Activated B cell treated with CpG ODN at 0.5 μM for 24 hours (primary cell): Measurements from ENCODE around the gene SERF2. TPM values are rescaled to one million over a fixed set of nuclear protein-coding genes. Genes with fewer than 3 reads are reported as not detected.
"Not testable (repeated sequence)": the region's sequence is repeated elsewhere in the genome, so short reads cannot be mapped to it uniquely, and the experiment has no call there.

Source experiments
- ATAC-seq: fragments of 200-7000 bp; cut with Tn5 transposase; one replicate; pipeline ENCODE4 v1.10.0; 2021; ENCODE audit warnings: low read depth, mild to moderate bottlenecking, moderate library complexity
- CTCF ChIA-PET: fragments of 350-600 bp; sonication (Branson Sonifier 250); formaldehyde crosslinking; loops from one replicate; lab custom pipeline; 2021; ENCODE audit warnings: antibody characterized with exemption; lab: Charles Lee
- POLR2A ChIA-PET: fragments of 350-600 bp; sonication (Branson Sonifier 250); formaldehyde crosslinking; loops from one replicate; lab custom pipeline; 2021; ENCODE audit warnings: antibody characterized with exemption; lab: Charles Lee
- DNase-seq: peaks from one replicate; pipeline ENCODE4 v3.0.0; 2022
- H3K27ac Mint-ChIP-seq: one replicate; pipeline ENCODE4 v1.8.0; 2020; ENCODE audit warnings: mixed read lengths
- H3K27me3 Mint-ChIP-seq: one replicate; pipeline ENCODE4 v1.8.0; 2021; ENCODE audit warnings: mixed read lengths
- H3K36me3 Mint-ChIP-seq: one replicate; pipeline ENCODE4 v1.8.0; 2021; ENCODE audit warnings: low read depth, mixed read lengths
- H3K4me1 Mint-ChIP-seq: one replicate; pipeline ENCODE4 v1.8.0; 2021; ENCODE audit warnings: mixed read lengths
- H3K4me3 Mint-ChIP-seq: one replicate; pipeline ENCODE4 v1.8.0; 2020; ENCODE audit warnings: mild to moderate bottlenecking, mixed read lengths
- H3K9me3 Mint-ChIP-seq: one replicate; pipeline ENCODE4 v1.8.0; 2020; ENCODE audit warnings: mixed read lengths
- CTCF ChIP-seq: fragments of 200-600 bp; IDR thresholded peaks from one replicate; pipeline ENCODE4 v1.8.0; 2022; ENCODE audit warnings: antibody characterized with exemption, mild to moderate bottlenecking
- intact Hi-C: fragments of 100-400 bp; cut with micrococcal nuclease; formaldehyde crosslinking; loops from one replicate; pipeline ENCODE4 v1.15.1; 2024
- total RNA-seq: library from RNA; stranded (reverse); gene quantifications from 2 replicates; pipeline ENCODE4 v1.2.3, GENCODE V29; 2022

SERF2 gene
- total RNA-seq, 1 donor from 2014 or later, result 601 TPM

- Mint-ChIP-seq H3K27ac (peak within 1 kb of the TSS; percentile 96), H3K9me3 (peaks cover 2% of the 10 kb centered on the region), H3K27me3 (no peaks in the 10 kb centered on the region), H3K36me3 (peaks cover 68% of the 10 kb centered on the region), H3K4me1 (peaks cover 51% of the 10 kb centered on the region), H3K4me3 (peak within 1 kb of the TSS; percentile 98)
- DNase-seq (peak; percentile 83), ATAC-seq (peak; percentile 98)
- POLR2A ChIA-PET, result interaction anchor here (0.6 to 18.0 kb wide), 13 partner anchors 9 to 677 kb away, joined by 3 to 509 read pairs (median 6); partner anchors contain the start of genes ELL3, MFAP1, PDIA3 and SERF2
- no peak for TF ChIP-seq CTCF
- intact Hi-C loops, result loop anchor here (1.0 to 2.0 kb wide), 4 partner anchors 8 to 24 kb away; partner anchors contain the start of genes ELL3, MFAP1 and SERF2
- CTCF ChIA-PET, result interaction anchor here (0.9 to 2.2 kb wide), 5 partner anchors 8 to 27 kb away, joined by 3 to 8 read pairs (median 4); partner anchors contain the start of genes ELL3, MFAP1 and SERF2
Observed at GRCh38 chr15:43800286-43801141, 8.4 kb downstream of the SERF2 start, which contains the start of gene HYPK. Gene HYPK, plus strand, starts transcription at chr15:43800599. Its CDS starts 24 bp downstream, at chr15:43800623.

- POLR2A ChIA-PET, result interaction anchor here (1.4 to 18.0 kb wide), 4 partner anchors 10 to 28 kb away, joined by 6 to 509 read pairs (median 9); partner anchors contain the start of genes ELL3 and SERF2
- CTCF ChIA-PET, H3K27me3 Mint-ChIP-seq, H3K9me3 Mint-ChIP-seq, H3K4me3 Mint-ChIP-seq, intact Hi-C loops, H3K27ac Mint-ChIP-seq, DNase-seq, ATAC-seq: not testable (repeated sequence)
- Mint-ChIP-seq H3K36me3 (peaks cover 69% of the 10 kb centered on the region), H3K4me1 (peaks cover 40% of the 10 kb centered on the region)
Observed at GRCh38 chr15:43802676-43803075, 10.6 kb downstream of the SERF2 start.

- ATAC-seq (no peak), DNase-seq (no peak)
- no peak for TF ChIP-seq CTCF
- POLR2A ChIA-PET, result interaction anchor here (0.7 to 2.9 kb wide), 12 partner anchors 8 to 982 kb away, joined by 3 to 80 read pairs (median 7); partner anchors contain the start of genes ELL3, HYPK, MFAP1 and SERF2
- peak overlapping the region; percentile 62 for H3K4me3 Mint-ChIP-seq
- H3K9me3 Mint-ChIP-seq, result no peaks in the 10 kb centered on the region
- H3K27ac Mint-ChIP-seq, result peak overlapping the region; percentile 85
- CTCF ChIA-PET, result interaction anchor here (1.0 to 2.0 kb wide), 3 partner anchors 8 to 32 kb away, joined by 3 to 9 read pairs (median 4); partner anchors contain the start of genes ELL3, HYPK, MFAP1 and SERINC4
- intact Hi-C loops, result no loop called here
- peaks cover 73% of the 10 kb centered on the region for H3K36me3 Mint-ChIP-seq
- no peaks in the 10 kb centered on the region for H3K27me3 Mint-ChIP-seq
- peaks cover 28% of the 10 kb centered on the region for H3K4me1 Mint-ChIP-seq
Observed at GRCh38 chr15:43808435-43808950, 16.4 kb downstream of the SERF2 start.

- ATAC-seq (peak; percentile 90), DNase-seq (no peak)
- POLR2A ChIA-PET, result interaction anchor here (0.6 to 2.9 kb wide), 16 partner anchors 9 to 1230 kb away, joined by 3 to 80 read pairs (median 6); partner anchors contain the start of genes ELL3, HYPK, MFAP1 and SERF2
- peaks cover 78% of the 10 kb centered on the region for H3K36me3 Mint-ChIP-seq
- intact Hi-C loops, result loop anchor here (1.0 kb wide), 4 partner anchors 9 to 33 kb away; partner anchors contain the start of genes ELL3, HYPK, MFAP1 and SERF2
- H3K9me3 Mint-ChIP-seq, result no peaks in the 10 kb centered on the region
- TF ChIP-seq CTCF, result no peak
- H3K4me1 Mint-ChIP-seq, result peaks cover 28% of the 10 kb centered on the region
- no peaks in the 10 kb centered on the region for H3K27me3 Mint-ChIP-seq
- H3K27ac Mint-ChIP-seq, result peak overlapping the region; percentile 85
- CTCF ChIA-PET, result interaction anchor here (1.0 to 2.0 kb wide), 4 partner anchors 9 to 38 kb away, joined by 3 to 9 read pairs (median 4); partner anchors contain the start of genes ELL3, HYPK, MFAP1 and SERINC4
- peak overlapping the region; percentile 62 for H3K4me3 Mint-ChIP-seq
Observed at GRCh38 chr15:43808960-43809678, 17.0 kb downstream of the SERF2 start.

- H3K27ac Mint-ChIP-seq, H3K9me3 Mint-ChIP-seq, H3K27me3 Mint-ChIP-seq, DNase-seq, ATAC-seq, CTCF ChIA-PET, POLR2A ChIA-PET, H3K4me1 Mint-ChIP-seq, intact Hi-C loops, H3K4me3 Mint-ChIP-seq: not testable (repeated sequence)
- peaks cover 72% of the 10 kb centered on the region for H3K36me3 Mint-ChIP-seq
Observed at GRCh38 chr15:43815064-43815463, 22.9 kb downstream of the SERF2 start.
